Endothelial cell of umbilical vein (primary cell): ENCODE results near the gene TRIM62. TPM values are rescaled to one million over a fixed set of nuclear protein-coding genes. Genes with fewer than 3 reads are reported as not detected.

Source experiments
- BruUV-seq: library from RNA; stranded (reverse); fragments of 400-500 nt; replicated peaks from 2 replicates; lab custom pipeline; 2021; lab: Mats Ljungman, UMichigan
- CTCF ChIA-PET: fragments of 300-600, 350-600 bp; sonication (Branson Sonifier 250); formaldehyde crosslinking; loops from one replicate; lab custom pipeline; 2021; ENCODE audit warnings: antibody characterized with exemption, inconsistent platforms; lab: Charles Lee
- POLR2A ChIA-PET: fragments of 300-600, 350-600 bp; sonication (Branson Sonifier 250); formaldehyde crosslinking; loops from one replicate; lab custom pipeline; 2021; ENCODE audit warnings: antibody characterized with exemption, inconsistent platforms; lab: Charles Lee
- DNase-seq: peaks from one replicate; pipeline ENCODE4 v3.0.0-alpha.2; 2011; ENCODE audit warnings: low read depth, low spot score
- FAIRE-seq: peaks from 2 replicates; lab custom pipeline; 2011; peaks lifted over from hg19 to GRCh38; lab: Jason Lieb, UNC
- H2AFZ ChIP-seq: 2 replicates; pipeline ENCODE4 v1.6.0; 2012; ENCODE audit warnings: low read depth, low read length, control low read depth, inconsistent platforms
- H3K27ac ChIP-seq: 2 replicates; pipeline ENCODE4 v1.5.1; 2011; ENCODE audit warnings: low read depth, mild to moderate bottlenecking, control low read depth, low read length, moderate library complexity; ENCODE audit not compliant: insufficient read depth
- H3K27me3 ChIP-seq, 2 experiments: 2 replicates each; pipeline versions ENCODE4 v1.6.0 to v1.6.1; 2011; ENCODE audit warnings: low read length in 2 of 2, mixed read lengths in 1 of 2; ENCODE audit not compliant: control insufficient read depth in 2 of 2, insufficient read depth in 2 of 2
- H3K36me3 ChIP-seq, 2 experiments: 2 replicates in 1 of 2; 3 replicates in 1 of 2; pipeline ENCODE4 v1.5.1; 2011; ENCODE audit warnings: low read length in 2 of 2, mild to moderate bottlenecking in 1 of 2, moderate library complexity in 1 of 2; ENCODE audit not compliant: control insufficient read depth in 2 of 2, insufficient read depth in 2 of 2; ENCODE audit errors: extremely low read depth in 1 of 2
- H3K4me1 ChIP-seq: 3 replicates; pipeline ENCODE4 v1.5.1; 2011; ENCODE audit warnings: mild to moderate bottlenecking, low read length; ENCODE audit not compliant: control insufficient read depth, insufficient read depth; ENCODE audit errors: extremely low read depth
- H3K4me2 ChIP-seq: 2 replicates; pipeline ENCODE4 v1.6.1; 2011; ENCODE audit warnings: low read length, control low read depth, mixed read lengths; ENCODE audit not compliant: insufficient read depth
- H3K4me3 ChIP-seq, 3 experiments: fragments of 200-600 bp in 1 of 3; sonication (generic), shearing (Covaris generic) in 1 of 3; replicated peaks in 1 of 3; 2 replicates each; pipeline ENCODE4 v1.5.1; 2011 to 2016; ENCODE audit warnings: control low read depth in 3 of 3, low read length in 3 of 3, mild to moderate bottlenecking in 2 of 3, inconsistent platforms in 1 of 3, low read depth in 1 of 3, moderate library complexity in 1 of 3; ENCODE audit not compliant: insufficient read depth in 1 of 3
- H3K79me2 ChIP-seq: 2 replicates; pipeline ENCODE4 v1.6.0; 2012; ENCODE audit warnings: low read length, inconsistent platforms; ENCODE audit not compliant: control insufficient read depth, insufficient read depth
- H3K9ac ChIP-seq: replicated peaks from 2 replicates; pipeline ENCODE3; 2011; ENCODE audit warnings: low read length, control low read depth; ENCODE audit not compliant: insufficient read depth; ENCODE audit errors: extremely low read depth
- H3K9me1 ChIP-seq: replicated peaks from 3 replicates; pipeline ENCODE4 v1.6.0; 2011; ENCODE audit warnings: mild to moderate bottlenecking, low read length; ENCODE audit not compliant: control insufficient read depth, insufficient read depth; ENCODE audit errors: extremely low read depth
- H3K9me3 ChIP-seq: replicated peaks from 2 replicates; pipeline ENCODE4 v1.5.1; 2012; ENCODE audit warnings: low read length, inconsistent platforms; ENCODE audit not compliant: control insufficient read depth, insufficient read depth
- H4K20me1 ChIP-seq: replicated peaks from 2 replicates; pipeline ENCODE3; 2011; ENCODE audit warnings: mild to moderate bottlenecking, low read length; ENCODE audit not compliant: control insufficient read depth, insufficient read depth; ENCODE audit errors: extremely low read depth
- CTCF ChIP-seq, 2 donors: IDR thresholded peaks; 1 replicate in 1 of 2; 2 replicates in 1 of 2; pipeline ENCODE4 v1.5.1; 2011; ENCODE audit warnings: low read length in 2 of 2, mild to moderate bottlenecking in 2 of 2, moderate library complexity in 2 of 2, control low read depth in 1 of 2, inconsistent platforms in 1 of 2, low read depth in 1 of 2; ENCODE audit not compliant: insufficient read depth in 1 of 2; ENCODE audit errors: extremely low read depth in 1 of 2
- EZH2 ChIP-seq: IDR thresholded peaks from 2 replicates; pipeline ENCODE4 v1.6.1; 2012; ENCODE audit warnings: borderline replicate concordance, low read depth, mild to moderate bottlenecking, moderate library complexity, low read length, inconsistent platforms; ENCODE audit not compliant: severe bottlenecking
- FOS ChIP-seq: IDR thresholded peaks from 2 replicates; pipeline ENCODE4 v1.6.1; 2011; ENCODE audit warnings: mild to moderate bottlenecking, low read length, moderate library complexity, borderline replicate concordance; ENCODE audit not compliant: insufficient read depth
- GATA2 ChIP-seq: IDR thresholded peaks from 2 replicates; pipeline ENCODE4 v1.7.0; 2011; ENCODE audit warnings: low read depth, mild to moderate bottlenecking, moderate library complexity, mixed read lengths, low read length; ENCODE audit not compliant: insufficient read length, insufficient read depth
- JUN ChIP-seq: IDR thresholded peaks from 2 replicates; pipeline ENCODE4 v1.6.1; 2011; ENCODE audit warnings: borderline replicate concordance, low read depth; ENCODE audit not compliant: insufficient read length, insufficient read depth
- MAX ChIP-seq: IDR thresholded peaks from 2 replicates; pipeline ENCODE4 v1.6.1; 2011; ENCODE audit not compliant: insufficient read depth, insufficient read length
- MYC ChIP-seq: IDR thresholded peaks from one replicate; pipeline ENCODE4 v1.6.1; 2011; ENCODE audit warnings: mild to moderate bottlenecking, low read depth, low read length
- POLR2A ChIP-seq: IDR thresholded peaks from 2 replicates; pipeline ENCODE4 v1.6.1; 2012; ENCODE audit warnings: low read depth, mild to moderate bottlenecking, control low read depth, low read length
- POLR2AphosphoS5 ChIP-seq: IDR thresholded peaks from 2 replicates; pipeline ENCODE4 v1.6.1; 2012; ENCODE audit warnings: low read depth, mild to moderate bottlenecking, control low read depth, low read length, moderate library complexity; ENCODE audit not compliant: insufficient read depth
- dilution Hi-C: fragments of 300-500 bp; cut with MboI; formaldehyde crosslinking; loops from one replicate; pipeline ENCODE4 v1.15.0; 2019; ENCODE audit warnings: low sequenced_read_pairs; ENCODE audit not compliant: extremely low pct_ligation_motif_present
- intact Hi-C: fragments of 100-400 bp; cut with micrococcal nuclease; formaldehyde crosslinking; loops from one replicate; pipeline ENCODE4 v1.10.0; 2022
- polyA plus RNA-seq, 4 experiments: library from polyadenylated mRNA; depleted of rRNA in 3 of 4; stranded (reverse) in 3 of 4; unstranded in 1 of 4; fragments of >200 nt; gene quantifications; 2 replicates each; pipeline versions ENCODE4 v1.2.1 to v1.2.3, GENCODE V29; 2011 to 2012; ENCODE audit warnings: missing spikeins in 1 of 4
- total RNA-seq: library from RNA; stranded (reverse); gene quantifications from 2 replicates; pipeline ENCODE4 v1.2.3, GENCODE V29; 2021

The TRIM62 gene
- total and polyA plus RNA-seq, 2 donors (not counting 3 experiments of a cell fraction or from before 2014, with no cell fraction given), result 8.3 to 9.3 TPM

- H2AFZ ChIP-seq, result no peak overlapping the region
- H3K79me2 ChIP-seq, result no peaks in the 10 kb centered on the region
- no peak for DNase-seq
- FAIRE-seq, result no peak
- BruUV-seq, result no TSS peak
- peaks cover 0 to 18% of the 10 kb centered on the region in 2 experiments for H3K36me3 ChIP-seq
- no peak overlapping the region for H3K9ac ChIP-seq
- H3K4me2 ChIP-seq, result no peak overlapping the region
- dilution Hi-C loops (no loop called here), intact Hi-C loops (no loop called here)
- H3K4me1 ChIP-seq, result peaks cover under 1% of the 10 kb centered on the region
- H3K27ac ChIP-seq, result no peak overlapping the region
- POLR2A ChIA-PET, result no interaction called here
- no peaks in the 10 kb centered on the region for H4K20me1 ChIP-seq
- no peaks in the 10 kb centered on the region for H3K9me1 ChIP-seq
- H3K4me3 ChIP-seq, result no peak overlapping the region
- H3K9me3 ChIP-seq, result no peaks in the 10 kb centered on the region
- CTCF ChIA-PET, result no interaction called here
- no peaks in the 10 kb centered on the region for H3K27me3 ChIP-seq
- TF ChIP-seq GATA2 (no peak), MAX (no peak), FOS (no peak)
Observed at GRCh38 chr1:33155877-33156538, 25.8 kb downstream of the TRIM62 start.

- Histone ChIP-seq H3K9me1 (no peaks in the 10 kb centered on the region), H3K79me2 (no peaks in the 10 kb centered on the region), H2AFZ (no peak overlapping the region), H3K27me3 (no peaks in the 10 kb centered on the region), H3K4me2 (no peak overlapping the region), H3K9me3 (no peaks in the 10 kb centered on the region), H3K4me1 (no peaks in the 10 kb centered on the region), H3K9ac (no peak overlapping the region), H3K27ac (no peak overlapping the region), H3K4me3 (no peak overlapping the region), H3K36me3 (peaks cover 0 to 27% of the 10 kb centered on the region in 2 experiments), H4K20me1 (no peaks in the 10 kb centered on the region)
- POLR2A ChIA-PET, result no interaction called here
- DNase-seq, result no peak
- no peak for FAIRE-seq
- TF ChIP-seq POLR2A (no peak), FOS (no peak), EZH2 (no peak), GATA2 (no peak), POLR2AphosphoS5 (no peak), CTCF (IDR thresholded peaks at IDR 0.05; ENCODE audit: extremely low read depth in 1 of 2, insufficient read depth in 1 of 2, low read depth in 1 of 2, low read length in 2 of 2) (no peak), MAX (no peak), JUN (no peak), MYC (no peak)
- dilution Hi-C loops, result no loop called here
- no TSS peak for BruUV-seq
- intact Hi-C loops, result no loop called here
- CTCF ChIA-PET, result no interaction called here
Observed at GRCh38 chr1:33153650-33154049, 28.2 kb downstream of the TRIM62 start.
